ENCODE measurements around the gene CLDN8.

CLDN8 gene

DNA sequence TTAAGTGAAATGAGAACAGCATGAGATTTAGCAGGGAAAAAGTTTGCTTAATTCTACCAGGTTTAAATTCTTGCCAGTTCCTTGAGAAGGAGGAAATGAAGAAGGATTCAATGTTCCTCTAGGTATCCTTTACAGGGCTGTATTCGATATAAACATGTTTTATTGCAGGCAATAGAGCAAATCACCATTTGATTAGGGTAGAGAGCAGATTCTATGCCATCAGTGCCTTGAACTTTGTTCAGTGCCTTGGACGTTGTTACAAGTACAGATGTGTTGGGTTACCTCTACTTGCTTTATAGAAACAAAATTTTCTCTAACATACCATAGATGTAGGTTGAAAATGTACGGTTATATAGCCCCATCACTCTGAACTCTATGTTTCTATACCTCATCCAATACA is 18.2 kb upstream of the CLDN8 start:
- Histone ChIP-seq H3K4me1 (ENCODE audit: control insufficient read depth in 1 of 2, insufficient read depth in 2 of 2, low read length in 2 of 2) (no peaks in the 10 kb centered on the region), H2BK120ac (ENCODE audit: insufficient read depth, low read length, poor library complexity) (no peak overlapping the region), H3K79me2 (ENCODE audit: control insufficient read depth, insufficient read depth, low read length, poor library complexity) (no peaks in the 10 kb centered on the region), H4K91ac (ENCODE audit: low read depth, low read length) (no peak overlapping the region), H4K8ac (ENCODE audit: low read depth, low read length) (no peak overlapping the region), H3K14ac (ENCODE audit: low read length) (no peak overlapping the region), H3K23ac (ENCODE audit: low read length) (no peak overlapping the region), H2BK12ac (ENCODE audit: low read length) (no peak overlapping the region), H3K9me3 (ENCODE audit: insufficient read depth, low read depth, low read length) (no peaks in the 10 kb centered on the region), H2BK5ac (ENCODE audit: low read depth, low read length, poor library complexity) (no peak overlapping the region), H3K27me3 (ENCODE audit: insufficient read depth, low read length) (no peaks in the 10 kb centered on the region), H2AK5ac (ENCODE audit: low read length) (no peak overlapping the region), H3K9ac (ENCODE audit: low read length) (no peak overlapping the region), H3K4me3 (ENCODE audit: low read depth, low read length) (no peak overlapping the region), H4K12ac (ENCODE audit: low read depth, low read length) (no peak overlapping the region), H3K4me2 (ENCODE audit: low read length) (no peak overlapping the region), H3K18ac (ENCODE audit: low read length) (no peak overlapping the region), H3K27ac (ENCODE audit: low read depth, low read length) (no peak overlapping the region), H3K79me1 (ENCODE audit: low read length) (no peaks in the 10 kb centered on the region), H2AFZ (ENCODE audit: insufficient read depth, low read length, poor library complexity) (no peak overlapping the region), H3K4ac (ENCODE audit: low read depth, low read length) (no peak overlapping the region), H3K36me3 (ENCODE audit: control insufficient read depth in 1 of 2, insufficient read depth in 2 of 2, low read length in 2 of 2) (no peaks in the 10 kb centered on the region)
- DNase-seq, result no peak
- WGBS (ENCODE audit: extremely low coverage, insufficient coverage, insufficient read length), result no CpG with 5 or more reads among the region's 3 CpGs

GRCh38 chr21:30233228-30234020 is 17.5 kb upstream of the CLDN8 start:
- Histone ChIP-seq H3K79me2 (ENCODE audit: control insufficient read depth, insufficient read depth, low read length, poor library complexity) (no peaks in the 10 kb centered on the region), H3K27ac (ENCODE audit: low read depth, low read length) (no peak overlapping the region), H3K4me2 (ENCODE audit: low read length) (no peak overlapping the region), H3K23ac (ENCODE audit: low read length) (no peak overlapping the region), H3K14ac (ENCODE audit: low read length) (no peak overlapping the region), H3K79me1 (ENCODE audit: low read length) (no peaks in the 10 kb centered on the region), H2AK5ac (ENCODE audit: low read length) (no peak overlapping the region), H2BK12ac (ENCODE audit: low read length) (no peak overlapping the region), H3K4me3 (ENCODE audit: low read depth, low read length) (no peak overlapping the region), H3K9me3 (ENCODE audit: insufficient read depth, low read depth, low read length) (no peaks in the 10 kb centered on the region), H3K27me3 (ENCODE audit: insufficient read depth, low read length) (no peaks in the 10 kb centered on the region), H4K91ac (ENCODE audit: low read depth, low read length) (no peak overlapping the region), H2BK120ac (ENCODE audit: insufficient read depth, low read length, poor library complexity) (no peak overlapping the region), H3K18ac (ENCODE audit: low read length) (no peak overlapping the region), H3K36me3 (ENCODE audit: control insufficient read depth in 1 of 2, insufficient read depth in 2 of 2, low read length in 2 of 2) (no peaks in the 10 kb centered on the region), H4K12ac (ENCODE audit: low read depth, low read length) (no peak overlapping the region), H3K4ac (ENCODE audit: low read depth, low read length) (no peak overlapping the region), H3K9ac (ENCODE audit: low read length) (no peak overlapping the region), H2AFZ (ENCODE audit: insufficient read depth, low read length, poor library complexity) (no peak overlapping the region), H4K8ac (ENCODE audit: low read depth, low read length) (no peak overlapping the region), H3K4me1 (ENCODE audit: control insufficient read depth in 1 of 2, insufficient read depth in 2 of 2, low read length in 2 of 2) (peaks cover 0 to 1% of the 10 kb centered on the region in 2 experiments), H2BK5ac (ENCODE audit: low read depth, low read length, poor library complexity) (no peak overlapping the region)
- DNase-seq, result no peak
- WGBS (ENCODE audit: extremely low coverage, insufficient coverage, insufficient read length), result no CpG with 5 or more reads among the region's 2 CpGs

- no peak overlapping the region for H3K14ac ChIP-seq (ENCODE audit: low read length)
- no peak overlapping the region for H3K27ac ChIP-seq (ENCODE audit: low read depth, low read length)
- no peak overlapping the region for H3K23ac ChIP-seq (ENCODE audit: low read length)
- H3K27me3 ChIP-seq (ENCODE audit: insufficient read depth, low read length), result no peaks in the 10 kb centered on the region
- H3K36me3 ChIP-seq (ENCODE audit: control insufficient read depth in 1 of 2, insufficient read depth in 2 of 2, low read length in 2 of 2), result no peaks in the 10 kb centered on the region
- H3K79me1 ChIP-seq (ENCODE audit: low read length), result no peaks in the 10 kb centered on the region
- H2BK5ac ChIP-seq (ENCODE audit: low read depth, low read length, poor library complexity), result no peak overlapping the region
- no peak overlapping the region for H3K4me2 ChIP-seq (ENCODE audit: low read length)
- H3K18ac ChIP-seq (ENCODE audit: low read length), result no peak overlapping the region
- H2BK12ac ChIP-seq (ENCODE audit: low read length), result no peak overlapping the region
- no peak overlapping the region for H4K91ac ChIP-seq (ENCODE audit: low read depth, low read length)
- H2BK120ac ChIP-seq (ENCODE audit: insufficient read depth, low read length, poor library complexity), result no peak overlapping the region
- no peaks in the 10 kb centered on the region for H3K9me3 ChIP-seq (ENCODE audit: insufficient read depth, low read depth, low read length)
- no CpG with 5 or more reads among the region's 1 CpG for WGBS (ENCODE audit: extremely low coverage, insufficient coverage, insufficient read length)
- no peak overlapping the region for H3K9ac ChIP-seq (ENCODE audit: low read length)
- H2AK5ac ChIP-seq (ENCODE audit: low read length), result no peak overlapping the region
- H3K79me2 ChIP-seq (ENCODE audit: control insufficient read depth, insufficient read depth, low read length, poor library complexity), result no peaks in the 10 kb centered on the region
- no peak overlapping the region for H3K4me3 ChIP-seq (ENCODE audit: low read depth, low read length)
- no peak overlapping the region for H4K8ac ChIP-seq (ENCODE audit: low read depth, low read length)
- H2AFZ ChIP-seq (ENCODE audit: insufficient read depth, low read length, poor library complexity), result no peak overlapping the region
- H4K12ac ChIP-seq (ENCODE audit: low read depth, low read length), result no peak overlapping the region
- H3K4me1 ChIP-seq (ENCODE audit: control insufficient read depth in 1 of 2, insufficient read depth in 2 of 2, low read length in 2 of 2), result peaks cover 0 to 4% of the 10 kb centered on the region in 2 experiments
- no peak overlapping the region for H3K4ac ChIP-seq (ENCODE audit: low read depth, low read length)
- DNase-seq, result peak in 1 of 2 donors; percentile 49
These were observed 16.1 kb upstream of the CLDN8 start for GRCh38 chr21:30232011-30232410.

GRCh38 chr21:30227633-30228404 is 11.9 kb upstream of the CLDN8 start:
- Histone ChIP-seq H3K4ac (ENCODE audit: low read depth, low read length) (no peak overlapping the region), H3K36me3 (ENCODE audit: control insufficient read depth in 1 of 2, insufficient read depth in 2 of 2, low read length in 2 of 2) (no peaks in the 10 kb centered on the region), H2AK5ac (ENCODE audit: low read length) (no peak overlapping the region), H3K9ac (ENCODE audit: low read length) (no peak overlapping the region), H4K12ac (ENCODE audit: low read depth, low read length) (no peak overlapping the region), H2BK120ac (ENCODE audit: insufficient read depth, low read length, poor library complexity) (no peak overlapping the region), H3K4me3 (ENCODE audit: low read depth, low read length) (no peak overlapping the region), H2AFZ (ENCODE audit: insufficient read depth, low read length, poor library complexity) (no peak overlapping the region), H3K27ac (ENCODE audit: low read depth, low read length) (no peak overlapping the region), H3K9me3 (ENCODE audit: insufficient read depth, low read depth, low read length) (no peaks in the 10 kb centered on the region), H3K79me1 (ENCODE audit: low read length) (no peaks in the 10 kb centered on the region), H4K8ac (ENCODE audit: low read depth, low read length) (no peak overlapping the region), H3K79me2 (ENCODE audit: control insufficient read depth, insufficient read depth, low read length, poor library complexity) (no peaks in the 10 kb centered on the region), H2BK12ac (ENCODE audit: low read length) (no peak overlapping the region), H3K4me1 (ENCODE audit: control insufficient read depth in 1 of 2, insufficient read depth in 2 of 2, low read length in 2 of 2) (peaks cover 3 to 4% of the 10 kb centered on the region in 2 experiments), H2BK5ac (ENCODE audit: low read depth, low read length, poor library complexity) (no peak overlapping the region), H3K27me3 (ENCODE audit: insufficient read depth, low read length) (no peaks in the 10 kb centered on the region), H3K23ac (ENCODE audit: low read length) (no peak overlapping the region), H3K14ac (ENCODE audit: low read length) (no peak overlapping the region), H3K18ac (ENCODE audit: low read length) (no peak overlapping the region), H3K4me2 (ENCODE audit: low read length) (no peak overlapping the region), H4K91ac (ENCODE audit: low read depth, low read length) (no peak overlapping the region)
- no CpG with 5 or more reads among the region's 3 CpGs for WGBS (ENCODE audit: extremely low coverage, insufficient coverage, insufficient read length)
- DNase-seq, result peak; percentile 90 to 97
